Stimulated activated CD4-positive, alpha-beta T cell treated with anti-CD3 and anti-CD28 coated beads, TNF-alpha, amount 100 ng/mL, for 1 hour (primary cell): ENCODE data around the gene CD69.

Experiments
- DNase-seq, 3 donors: peaks; one replicate each; pipeline ENCODE4 v3.0.0-alpha.2; 2020; ENCODE audit warnings: low read depth in 3 of 3, low spot score in 1 of 3

CD69 gene

DNA sequence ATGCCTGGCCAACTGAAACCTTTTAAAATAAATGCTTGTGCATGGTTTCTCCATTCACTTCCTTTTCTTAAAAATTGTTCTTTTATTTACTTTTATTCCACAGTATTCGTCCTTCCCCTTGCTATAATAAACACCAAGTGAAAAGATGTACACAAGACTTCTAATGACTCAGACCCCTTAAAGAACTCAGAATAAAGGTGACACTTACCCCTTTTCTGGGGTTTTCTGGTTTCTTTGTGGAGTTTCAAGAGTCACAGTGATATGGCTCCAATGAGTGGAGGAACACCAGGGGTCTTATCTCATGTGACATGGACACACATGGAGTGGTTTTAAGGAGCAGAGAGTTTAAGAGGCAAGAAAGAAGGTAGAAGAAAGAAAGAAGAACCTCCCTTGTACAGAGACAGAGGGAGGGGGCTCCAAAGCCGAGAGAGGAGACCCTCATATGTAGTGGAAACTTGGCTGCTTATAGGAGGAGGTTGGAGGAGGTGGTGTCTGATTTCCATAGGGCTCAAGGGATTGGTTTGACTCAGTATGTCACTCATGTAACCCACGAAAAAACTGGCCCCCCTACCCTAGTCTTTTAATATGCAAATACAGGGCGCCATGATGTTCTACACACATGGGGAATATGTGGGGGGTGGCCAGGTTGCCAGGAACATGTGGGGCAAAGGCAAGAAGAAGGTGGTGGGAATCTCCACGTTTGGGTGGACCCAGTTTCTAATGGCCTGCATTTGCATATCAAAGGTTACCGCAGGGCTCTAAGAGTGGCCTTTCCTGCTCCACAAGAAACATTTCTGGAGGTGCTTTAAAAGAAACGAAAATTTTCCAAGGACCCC is 22.1 kb upstream of the CD69 start:
- no peak for DNase-seq

DNA sequence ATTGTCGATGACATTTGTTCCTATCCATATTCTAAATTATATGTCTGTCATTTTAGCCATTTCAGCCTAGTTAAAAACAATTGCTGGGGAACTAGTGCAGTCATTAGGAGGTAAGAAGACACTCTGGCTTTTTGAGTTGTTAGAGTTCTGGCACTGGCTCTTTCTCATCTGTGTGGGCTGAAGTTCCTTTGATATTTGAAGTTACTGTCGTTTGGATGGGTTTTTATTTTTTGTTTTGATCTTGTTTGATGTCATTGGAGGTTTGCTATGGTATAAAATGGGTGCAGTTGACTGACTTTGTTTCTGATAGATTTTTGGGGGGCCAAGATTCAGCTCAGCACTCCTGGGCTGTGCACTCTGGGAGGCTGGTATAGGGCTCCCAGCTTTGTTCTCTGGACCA is 20.7 kb upstream of the CD69 start:
- no peak for DNase-seq

DNA sequence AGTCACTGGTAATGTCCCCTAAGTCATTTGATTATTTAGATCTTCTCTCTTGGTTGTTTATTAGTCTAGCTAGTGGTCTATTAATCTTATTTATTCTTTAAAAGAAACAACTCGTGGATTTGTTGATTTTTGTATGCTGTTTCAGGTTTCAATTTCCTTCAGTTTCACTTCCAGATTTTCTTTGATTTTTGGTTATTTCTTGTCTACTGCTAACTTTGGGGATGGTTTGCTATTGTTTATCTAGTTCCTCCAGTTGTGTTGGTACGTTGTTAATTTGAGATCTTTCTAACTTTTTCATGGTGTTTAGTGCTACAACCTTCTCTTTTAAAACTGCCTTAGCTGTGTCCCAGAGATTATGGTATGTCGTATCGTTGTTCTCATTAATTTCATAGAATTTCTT is 18.5 kb upstream of the CD69 start:
- DNase-seq: no peak

DNA sequence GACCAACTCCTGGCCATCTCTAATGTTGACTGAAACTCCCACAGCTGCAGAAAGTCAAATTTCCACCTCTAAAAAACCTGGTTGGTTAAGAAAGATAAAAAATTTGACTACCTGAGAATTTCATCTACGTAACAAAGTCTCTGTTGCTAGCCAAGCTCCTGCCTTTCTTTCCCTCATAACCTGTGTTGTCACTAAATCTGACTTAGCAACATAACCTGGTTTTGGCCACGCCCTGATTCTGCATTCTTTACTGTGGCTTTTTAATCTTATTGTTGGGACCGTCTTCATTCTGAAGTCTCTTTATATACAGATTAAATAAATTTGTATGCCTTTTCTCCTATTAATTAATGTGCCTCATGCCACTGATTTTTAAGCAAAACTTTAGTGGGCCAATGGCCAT is 16.1 kb upstream of the CD69 start:
- no peak for DNase-seq

DNA sequence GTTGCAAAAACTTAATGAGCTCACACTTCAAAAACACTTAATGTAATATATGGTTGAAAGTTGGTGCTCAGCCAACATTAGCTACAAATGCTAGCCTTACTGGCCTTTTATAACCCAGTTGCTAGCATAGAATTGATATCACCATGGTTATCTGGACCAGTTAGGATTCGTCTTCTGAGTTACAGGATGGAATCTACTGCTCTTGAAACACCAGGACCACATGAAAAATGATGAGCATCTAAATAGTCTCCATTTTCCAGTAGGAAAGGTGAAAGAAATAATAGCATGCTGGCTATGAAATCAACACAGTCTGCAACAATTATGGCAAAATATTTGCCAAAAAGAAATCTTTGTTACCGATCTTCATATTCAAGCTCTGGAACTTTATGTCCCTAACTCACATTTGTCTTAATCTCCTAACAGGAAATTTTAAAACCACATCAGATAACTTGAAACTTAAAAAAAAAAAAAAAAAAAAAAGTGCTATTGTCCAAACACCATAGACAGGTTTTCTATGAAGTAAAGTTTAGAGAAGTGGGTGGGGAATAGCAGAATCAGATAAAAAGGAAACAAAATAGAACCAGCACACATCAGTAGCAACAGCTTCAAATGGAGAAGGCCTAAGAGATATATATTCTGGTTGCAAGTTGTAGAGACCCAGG is 12.6 kb upstream of the CD69 start:
- DNase-seq: no peak

DNA sequence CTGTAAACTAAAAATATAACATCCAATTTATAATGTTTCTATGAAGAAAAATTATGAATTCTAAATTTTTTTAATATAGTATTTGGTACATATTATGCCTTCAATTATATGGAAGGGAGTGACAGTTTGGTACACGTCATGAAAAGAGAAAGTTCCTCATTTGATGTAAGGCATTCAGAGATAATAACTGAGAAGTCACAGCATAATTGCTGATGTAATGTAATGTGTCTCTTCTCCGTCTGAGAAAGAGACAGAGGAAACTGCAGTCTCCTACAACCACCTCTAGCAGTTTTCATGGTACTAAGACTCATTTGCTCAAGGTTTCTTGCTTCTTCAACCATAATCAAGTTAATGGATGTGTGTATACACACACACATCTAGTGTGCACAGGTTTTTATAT is 2.3 kb upstream of the CD69 start:
- DNase-seq: no peak

DNA sequence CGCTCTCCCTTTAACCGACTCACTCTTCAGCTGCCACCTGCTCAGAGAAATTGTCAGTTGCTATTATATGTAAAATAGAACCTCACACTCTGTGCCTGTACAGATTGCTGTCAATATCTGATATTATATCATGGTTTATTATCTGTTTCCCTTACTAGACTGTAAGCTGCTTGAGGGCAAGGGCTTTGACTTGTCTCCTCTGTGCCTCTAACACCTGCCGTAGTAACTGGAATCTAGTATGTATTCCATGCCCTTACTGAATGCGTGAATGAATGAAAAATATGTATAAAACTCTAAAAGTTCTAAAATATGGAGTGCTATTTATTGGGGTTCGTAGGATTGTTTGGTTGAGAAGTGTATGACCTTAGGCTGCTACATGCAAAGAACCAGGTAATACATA is 1.7 kb upstream of the CD69 start:
- DNase-seq: no peak

DNA sequence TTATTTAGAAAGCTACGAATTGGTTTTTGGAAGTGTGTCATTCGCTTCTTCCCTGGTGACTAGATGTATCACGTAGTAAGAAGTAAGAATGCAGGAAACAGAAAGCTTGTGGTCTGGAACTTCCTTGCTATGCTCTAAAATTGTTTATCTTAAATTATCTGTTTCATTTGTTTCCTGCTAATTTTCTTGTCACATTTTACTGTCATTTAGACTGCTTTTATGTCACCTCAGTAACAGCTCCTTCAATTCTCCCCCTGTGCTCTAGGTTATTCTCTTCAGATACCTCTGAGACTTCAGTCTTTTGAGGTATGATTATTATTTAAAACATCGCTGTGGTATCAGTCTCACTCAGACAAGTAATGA is 699 bp upstream of the CD69 start:
- no peak for DNase-seq

DNA sequence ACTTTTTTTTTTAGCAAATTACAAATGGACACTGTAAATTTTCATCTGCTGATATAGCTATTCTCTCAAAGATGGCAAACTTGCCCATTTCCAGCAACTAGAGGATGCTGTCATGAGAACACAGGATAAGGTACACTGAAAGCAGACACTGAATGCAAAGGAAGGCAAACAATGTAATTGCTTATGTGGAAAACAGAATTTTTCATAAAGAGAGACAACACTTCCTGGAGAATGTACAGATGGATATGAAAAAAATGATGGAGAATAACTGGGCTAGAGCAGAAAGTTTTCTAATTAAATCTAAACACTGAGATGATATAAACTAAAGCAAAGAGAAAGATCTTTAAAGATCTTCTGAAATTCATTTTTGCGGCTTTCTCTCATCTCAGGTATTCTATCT is 581 bp downstream of the CD69 start:
- no peak for DNase-seq

DNA sequence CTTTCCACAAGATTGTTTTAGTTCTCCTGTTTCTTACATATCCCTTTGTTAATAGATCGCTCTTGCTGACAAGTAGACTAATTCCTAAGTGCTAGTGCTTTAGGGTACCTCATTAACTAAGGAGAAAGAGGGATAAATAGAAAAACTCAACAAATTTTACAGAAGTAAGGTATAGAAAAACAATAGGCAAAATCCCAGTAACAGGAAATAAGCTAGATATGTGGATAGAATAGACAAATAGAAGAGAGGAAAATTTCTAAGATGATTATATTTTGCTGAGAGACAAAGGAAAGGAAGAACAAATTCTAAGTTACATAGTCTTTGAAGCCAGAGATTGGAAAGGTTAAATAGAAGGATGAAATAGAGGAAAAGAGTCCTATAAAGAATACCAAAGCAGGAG is 1.0 kb downstream of the CD69 start:
- no peak for DNase-seq

DNA sequence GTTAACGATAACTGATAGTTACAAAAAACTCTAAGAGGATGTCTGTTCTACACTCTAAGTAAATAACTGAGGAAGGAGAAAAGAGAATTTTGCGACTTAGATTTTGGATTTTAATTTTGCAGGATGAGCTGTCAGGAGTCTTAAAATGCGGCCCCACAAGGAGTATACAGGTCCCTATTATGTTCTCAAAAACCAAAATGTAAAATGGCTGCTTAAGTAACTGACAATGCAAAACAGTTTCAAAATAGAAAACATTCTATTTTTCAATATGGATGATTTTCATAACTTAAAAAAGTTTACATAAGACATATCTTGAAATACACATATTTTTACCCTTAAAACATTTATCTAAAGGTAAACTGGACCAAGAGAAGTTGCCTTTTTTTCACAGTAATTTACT is 2.6 kb downstream of the CD69 start:
- DNase-seq: no peak

DNA sequence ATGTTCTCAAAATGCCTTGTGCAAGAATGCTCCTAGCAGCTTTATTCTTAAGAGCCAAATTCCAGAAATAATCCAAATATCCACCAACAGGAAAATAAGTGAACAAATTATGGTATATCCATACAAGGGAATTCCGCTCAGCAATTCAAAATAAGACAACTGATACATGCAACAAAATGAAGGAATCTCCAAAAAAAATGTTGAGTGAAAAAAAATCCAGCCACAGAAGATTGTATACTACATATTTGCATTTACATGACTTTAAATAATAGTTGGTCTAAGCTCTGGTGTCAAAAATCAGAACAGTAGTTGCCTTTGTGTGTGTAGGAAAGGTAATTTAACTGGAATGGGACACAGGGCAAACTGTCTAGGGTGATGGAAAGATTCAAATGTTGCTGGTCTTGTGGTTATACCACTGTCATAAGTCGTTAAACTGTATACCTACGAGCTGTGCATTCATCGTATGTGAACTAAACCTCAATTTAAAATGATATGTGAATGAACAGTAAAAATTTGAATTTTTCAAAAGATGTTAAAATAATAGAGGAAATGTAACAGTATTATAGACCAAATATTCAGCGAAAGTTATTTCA is 3.2 kb downstream of the CD69 start:
- no peak for DNase-seq

DNA sequence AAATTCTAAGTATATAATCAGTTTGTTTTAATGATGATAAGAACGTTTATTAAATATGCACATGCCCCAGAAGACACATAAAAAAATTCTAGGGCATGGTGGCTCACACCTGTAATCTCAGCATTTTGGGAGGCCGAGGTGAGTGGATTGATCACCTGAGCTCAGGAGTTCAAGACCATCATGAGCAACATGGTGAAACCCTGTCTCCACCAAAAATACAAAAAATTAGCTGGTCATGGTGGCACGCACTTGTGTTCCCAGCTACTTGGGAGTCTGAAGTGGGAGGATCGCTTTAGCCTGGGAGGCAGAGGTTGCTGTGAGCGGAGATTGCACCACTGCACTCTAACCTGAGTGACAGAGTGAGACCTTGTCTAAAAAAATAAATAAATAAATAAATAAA is 4.0 kb downstream of the CD69 start:
- no peak for DNase-seq

DNA sequence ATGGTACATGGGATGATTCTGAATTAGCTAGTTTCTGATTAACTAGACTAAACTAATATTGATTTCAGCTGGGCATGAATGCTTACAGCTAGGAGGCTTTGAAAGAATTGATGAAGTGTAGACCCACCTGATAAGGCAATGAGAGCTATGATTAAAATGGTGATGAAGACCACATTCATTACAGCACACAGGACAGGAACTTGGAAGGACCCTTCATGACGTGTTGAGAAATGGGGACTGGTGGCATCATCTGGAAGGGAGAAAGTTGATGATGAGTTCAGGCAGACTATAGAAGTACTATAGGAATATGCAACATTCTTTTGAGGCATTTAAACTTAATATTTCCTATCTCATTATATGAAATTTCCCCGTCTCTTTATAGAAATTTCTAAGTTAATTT is 4.5 kb downstream of the CD69 start:
- no peak for DNase-seq

DNA sequence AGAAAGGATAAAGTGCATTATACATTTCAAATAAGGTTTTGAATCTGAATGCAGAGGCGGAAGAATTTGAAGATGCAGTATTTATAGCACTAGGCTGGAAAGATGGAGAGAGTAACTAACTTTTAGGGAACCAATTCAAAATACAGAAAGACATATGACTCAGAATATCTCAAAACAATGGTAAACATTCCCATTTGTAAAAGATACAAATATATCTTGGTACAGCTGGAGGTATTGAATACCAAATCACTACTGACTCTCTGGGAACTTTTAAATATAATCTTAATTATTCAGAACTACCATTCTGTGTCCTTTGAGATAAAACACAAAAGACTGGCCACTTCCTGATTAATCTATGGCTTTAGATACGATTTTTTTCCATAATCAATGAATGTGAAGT is 5.1 kb downstream of the CD69 start:
- no peak for DNase-seq

DNA sequence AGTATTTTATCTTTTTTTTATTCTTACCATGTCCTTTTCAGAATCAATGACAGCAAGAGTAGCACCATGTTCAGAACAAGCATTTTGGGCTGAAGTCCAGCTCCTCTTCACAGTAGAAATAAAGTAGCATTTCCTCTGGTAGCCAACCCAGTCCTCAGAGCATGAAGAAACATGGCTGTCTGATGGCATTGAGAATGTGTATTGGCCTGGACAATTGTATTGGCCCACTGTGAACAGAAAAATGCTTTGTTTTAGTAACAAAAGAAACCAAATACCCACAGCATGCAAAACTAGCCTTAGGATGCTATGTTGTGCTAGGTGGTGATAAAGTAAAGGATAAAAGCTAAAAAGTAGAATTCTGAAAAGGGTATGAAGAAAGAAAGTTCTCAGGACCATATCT is 5.7 kb downstream of the CD69 start:
- no peak for DNase-seq

DNA sequence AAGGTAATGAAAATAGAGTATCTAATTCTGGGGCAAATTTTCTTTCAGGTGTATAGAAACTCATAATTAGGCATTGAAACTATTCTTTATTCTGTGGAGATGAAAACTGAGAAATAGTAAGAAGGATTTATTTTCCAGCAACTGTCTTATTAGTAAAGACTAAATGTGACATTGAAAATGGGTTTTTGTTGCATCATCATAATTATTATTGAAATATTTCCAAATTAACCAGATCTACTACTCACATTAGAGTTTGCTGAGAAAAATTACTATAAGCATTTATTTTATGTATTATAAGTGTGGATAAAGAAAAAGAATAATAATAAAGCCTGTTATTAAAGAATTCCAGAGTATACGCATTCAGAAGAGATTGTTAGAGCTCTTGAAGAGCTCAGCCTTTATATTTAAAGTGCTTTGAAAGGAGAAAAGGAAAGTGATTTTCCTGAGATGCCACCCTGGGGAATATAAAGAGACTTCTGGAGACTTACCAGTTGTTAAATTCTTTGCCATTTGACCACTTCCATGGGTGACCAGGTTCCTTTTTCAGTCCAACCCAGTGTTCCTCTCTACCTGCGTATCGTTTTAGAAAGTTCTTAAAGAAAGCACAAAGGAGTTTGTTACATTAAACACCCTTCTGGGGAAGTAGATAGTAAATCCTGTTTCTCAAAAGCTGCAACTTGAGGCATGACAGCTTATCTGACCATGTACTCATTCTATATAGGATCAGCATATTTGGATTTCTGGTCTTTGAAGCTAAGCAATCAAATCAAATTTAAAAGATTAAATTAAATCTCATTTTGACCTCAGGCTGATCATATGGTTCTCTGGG is 6.4 kb downstream of the CD69 start:
- DNase-seq: no peak

DNA sequence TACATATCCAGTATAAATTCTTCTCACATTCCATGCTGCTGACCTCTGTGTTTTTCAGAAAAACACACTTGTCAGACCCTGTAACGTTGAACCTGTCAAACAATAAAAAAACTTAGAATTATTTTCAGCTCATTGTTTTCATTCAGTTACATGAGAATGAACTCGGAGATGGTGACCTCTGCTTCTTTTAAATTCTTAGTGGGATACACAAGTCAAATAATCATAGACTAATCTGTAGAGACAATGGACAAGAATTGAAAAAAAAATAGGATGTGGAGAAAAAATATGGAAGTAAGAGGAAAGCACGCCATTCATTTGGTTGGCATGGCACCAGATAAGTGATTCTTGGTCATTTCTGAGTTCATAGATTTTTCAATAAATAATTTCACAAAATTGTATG is 7.2 kb downstream of the CD69 start:
- no peak for DNase-seq

DNA sequence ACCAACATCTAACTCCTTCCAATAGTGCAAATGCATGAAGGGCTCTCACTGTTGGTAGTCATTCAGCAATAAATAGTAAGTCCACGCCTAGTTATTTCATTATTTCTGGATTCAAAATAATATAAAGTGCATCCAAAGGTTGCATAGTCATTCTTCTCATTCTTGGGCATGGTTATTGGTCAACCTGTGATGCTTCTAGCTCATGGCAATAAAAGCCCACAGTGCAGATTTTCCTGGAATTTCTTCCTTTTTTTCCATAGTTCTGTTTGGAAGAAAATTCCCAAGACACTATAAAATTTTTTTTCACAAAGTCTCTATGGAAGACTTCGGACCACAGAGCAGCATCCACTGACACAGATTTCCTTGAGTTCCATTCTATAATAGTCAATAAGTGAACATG is 7.6 kb downstream of the CD69 start:
- no peak for DNase-seq

DNA sequence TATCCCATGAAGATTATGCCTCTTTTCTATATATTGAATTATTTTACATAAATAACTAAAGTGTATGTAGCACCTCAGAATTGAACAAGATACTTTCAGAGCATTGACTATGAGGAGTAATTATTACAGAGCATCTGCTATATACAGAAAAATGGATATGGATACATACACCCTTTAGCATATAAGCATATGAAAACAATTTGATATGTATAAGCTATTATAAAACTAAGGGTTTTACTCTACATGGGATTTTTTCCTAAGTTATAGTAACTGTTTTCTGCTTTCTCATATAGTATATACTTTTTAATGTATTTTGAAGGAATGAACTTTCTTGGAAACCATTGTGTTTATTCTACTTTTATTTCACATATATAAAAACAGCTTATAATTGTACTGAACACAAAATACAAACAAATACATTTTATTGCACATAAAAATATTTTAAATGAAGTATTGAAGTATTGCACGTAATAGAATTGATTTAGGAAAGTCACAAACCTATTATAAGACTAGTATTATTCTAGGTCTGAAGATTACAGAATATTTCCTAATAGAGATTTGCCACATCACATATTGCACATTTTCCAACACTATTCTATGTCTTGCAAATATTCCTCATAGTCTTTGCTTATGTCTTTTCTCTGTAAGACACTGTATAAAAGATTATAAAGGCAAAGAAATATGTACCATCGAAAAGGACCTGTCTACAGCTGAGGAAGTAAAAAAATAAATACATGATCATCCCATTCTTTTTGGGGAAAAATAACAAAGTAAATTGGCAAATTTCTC is 8.4 kb downstream of the CD69 start:
- no peak for DNase-seq
